Dermis microvascular lymphatic vessel endothelial cell (primary cell): Measurements from ENCODE around the gene AK4. TPM values are rescaled to one million over a fixed set of nuclear protein-coding genes. Genes with fewer than 3 reads are reported as not detected.
"Not testable (repeated sequence)": the region's sequence is repeated elsewhere in the genome, so short reads cannot be mapped to it uniquely, and the experiment has no call there.

Experiments used
- DNase-seq, 2 donors: peaks; one replicate each; pipeline versions ENCODE4 v3.0.0 to v3.0.0-alpha.2; 2010; ENCODE audit warnings: low read depth in 2 of 2
- total RNA-seq: library from RNA; depleted of rRNA; stranded (reverse); fragments of >200 nt; gene quantifications from 2 replicates; pipeline ENCODE4 v1.2.1, GENCODE V29; 2014

The AK4 gene
- total RNA-seq, 1 donor from 2014 or later = 16.6 TPM

- DNase-seq = no peak
These were observed 2.7 kb downstream of the AK4 start for GRCh38 chr1:65150583-65151263.

GRCh38 chr1:65151641-65152040 is 3.6 kb downstream of the AK4 start:
- no peak for DNase-seq

GRCh38 chr1:65153635-65154034 is 5.6 kb downstream of the AK4 start:
- DNase-seq = no peak

- DNase-seq = no peak
These were observed 9.0 kb downstream of the AK4 start for GRCh38 chr1:65156910-65157545.

- no peak for DNase-seq
These were observed 9.5 kb downstream of the AK4 start for GRCh38 chr1:65157546-65157941.

- not testable (repeated sequence) for DNase-seq
These were observed 11.3 kb downstream of the AK4 start for GRCh38 chr1:65159291-65159688.

- DNase-seq = no peak
These were observed 12.0 kb downstream of the AK4 start for GRCh38 chr1:65159801-65160523.

GRCh38 chr1:65163201-65163805 is 15.3 kb downstream of the AK4 start:
- DNase-seq = no peak

- DNase-seq = not testable (repeated sequence)
These were observed 16.1 kb downstream of the AK4 start for GRCh38 chr1:65164101-65164500.

- no peak for DNase-seq
These were observed 16.6 kb downstream of the AK4 start for GRCh38 chr1:65164633-65165032.

- no peak for DNase-seq
These were observed 17.4 kb downstream of the AK4 start for GRCh38 chr1:65165269-65165993.

GRCh38 chr1:65166572-65167305 is 18.7 kb downstream of the AK4 start:
- no peak for DNase-seq

GRCh38 chr1:65167586-65168242 is 19.7 kb downstream of the AK4 start:
- DNase-seq = no peak

- DNase-seq = no peak
These were observed 20.9 kb downstream of the AK4 start for GRCh38 chr1:65168867-65169266.

- peak; percentile 32 to 74 for DNase-seq
These were observed 22.6 kb downstream of the AK4 start for GRCh38 chr1:65170511-65171142.

GRCh38 chr1:65172936-65173690 is 25.1 kb downstream of the AK4 start:
- DNase-seq = no peak

- DNase-seq = no peak
These were observed 26.6 kb downstream of the AK4 start for GRCh38 chr1:65174585-65174984.

- no peak for DNase-seq
These were observed 27.4 kb downstream of the AK4 start for GRCh38 chr1:65175171-65176055.
